ENCODE measurements around the gene DDX27.

DDX27 gene

DNA sequence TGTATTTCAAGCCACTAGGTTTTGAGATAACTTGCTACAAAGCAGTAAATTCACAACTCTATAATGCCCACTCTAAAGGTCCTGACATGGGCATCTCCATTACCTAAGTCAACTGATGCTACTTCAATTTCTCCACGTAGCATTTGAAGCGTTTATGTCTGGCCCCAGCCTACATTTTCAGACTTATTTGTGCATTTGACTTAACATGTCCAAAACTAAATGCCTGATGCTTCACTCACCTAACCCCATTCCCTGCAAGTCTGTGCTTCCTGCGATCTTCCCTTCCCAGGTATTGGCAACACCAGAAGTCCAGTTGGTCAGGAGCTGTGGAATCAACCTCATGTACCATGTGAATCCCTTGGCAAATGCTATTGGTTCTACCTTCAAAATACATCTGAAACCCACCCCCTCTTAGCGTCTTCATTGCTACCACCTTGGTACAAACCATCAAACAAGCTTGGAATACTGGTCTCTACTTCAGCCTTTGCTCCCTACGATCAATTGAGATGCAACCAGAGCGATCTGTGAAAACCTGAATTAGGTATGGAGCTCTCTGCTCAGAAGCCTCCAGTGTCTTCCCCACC, 71.5 kb downstream of the DDX27 start:
- no peak overlapping the region for H3K4me3 ChIP-seq (ENCODE audit: low read depth, low read length)
- DNase-seq (ENCODE audit: low read depth): no peak
- in situ Hi-C loops (cut with HindIII; ENCODE audit: low sequenced_read_pairs): no loop called here
- TF ChIP-seq, protein P1, sequence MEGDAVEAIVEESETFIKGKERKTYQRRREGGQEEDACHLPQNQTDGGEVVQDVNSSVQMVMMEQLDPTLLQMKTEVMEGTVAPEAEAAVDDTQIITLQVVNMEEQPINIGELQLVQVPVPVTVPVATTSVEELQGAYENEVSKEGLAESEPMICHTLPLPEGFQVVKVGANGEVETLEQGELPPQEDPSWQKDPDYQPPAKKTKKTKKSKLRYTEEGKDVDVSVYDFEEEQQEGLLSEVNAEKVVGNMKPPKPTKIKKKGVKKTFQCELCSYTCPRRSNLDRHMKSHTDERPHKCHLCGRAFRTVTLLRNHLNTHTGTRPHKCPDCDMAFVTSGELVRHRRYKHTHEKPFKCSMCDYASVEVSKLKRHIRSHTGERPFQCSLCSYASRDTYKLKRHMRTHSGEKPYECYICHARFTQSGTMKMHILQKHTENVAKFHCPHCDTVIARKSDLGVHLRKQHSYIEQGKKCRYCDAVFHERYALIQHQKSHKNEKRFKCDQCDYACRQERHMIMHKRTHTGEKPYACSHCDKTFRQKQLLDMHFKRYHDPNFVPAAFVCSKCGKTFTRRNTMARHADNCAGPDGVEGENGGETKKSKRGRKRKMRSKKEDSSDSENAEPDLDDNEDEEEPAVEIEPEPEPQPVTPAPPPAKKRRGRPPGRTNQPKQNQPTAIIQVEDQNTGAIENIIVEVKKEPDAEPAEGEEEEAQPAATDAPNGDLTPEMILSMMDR (IDR thresholded peaks at IDR 0.05; ENCODE audit: low read depth, low read length, missing control alignments): no peak

DNA sequence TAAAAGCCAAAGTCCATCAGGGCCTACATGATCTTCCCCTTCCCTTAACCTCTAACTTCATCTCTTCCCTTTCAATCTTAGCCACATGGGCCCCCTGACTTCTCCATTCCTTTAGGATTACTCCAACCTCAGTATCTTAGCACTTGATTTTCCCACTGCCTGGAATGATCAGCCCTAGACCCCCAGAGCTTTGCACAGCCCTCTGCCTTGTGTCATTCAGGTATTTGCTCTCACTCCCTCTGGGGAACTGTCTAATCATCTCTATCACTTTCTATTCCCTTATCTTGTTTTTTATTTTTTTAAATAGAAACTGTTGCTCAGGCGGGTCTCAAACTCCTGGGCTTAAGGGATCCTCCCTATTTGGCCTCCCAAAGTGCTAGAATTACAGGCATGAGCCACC, 72.0 kb downstream of the DDX27 start:
- TF ChIP-seq, protein P1 (IDR thresholded peaks at IDR 0.05; ENCODE audit: low read depth, low read length, missing control alignments): no peak
- no peak overlapping the region for H3K4me3 ChIP-seq (ENCODE audit: low read depth, low read length)
- in situ Hi-C loops (cut with HindIII; ENCODE audit: low sequenced_read_pairs): no loop called here
- DNase-seq (ENCODE audit: low read depth): no peak

DNA sequence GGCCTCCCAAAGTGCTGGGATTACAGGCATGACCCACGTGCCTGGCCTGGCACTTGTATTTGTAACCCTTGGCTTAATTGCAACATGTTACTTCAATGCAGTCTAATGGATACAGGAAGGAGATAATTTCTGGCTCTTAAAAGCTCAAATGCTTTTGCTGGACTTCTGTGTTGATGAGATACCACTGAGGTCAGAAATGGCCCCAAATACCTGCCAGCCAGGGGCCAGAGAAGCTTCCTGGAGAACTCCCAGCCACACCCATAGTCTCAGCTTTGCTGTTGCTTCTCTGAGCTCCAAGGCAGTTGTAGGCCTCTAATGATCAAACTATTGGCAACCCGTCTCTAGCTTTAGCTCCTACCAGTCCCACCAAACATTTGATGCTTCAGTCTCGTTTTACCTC, 72.8 kb downstream of the DDX27 start:
- in situ Hi-C loops (cut with HindIII; ENCODE audit: low sequenced_read_pairs): no loop called here
- no peak overlapping the region for H3K4me3 ChIP-seq (ENCODE audit: low read depth, low read length)
- no peak for DNase-seq (ENCODE audit: low read depth)
- TF ChIP-seq, protein P1 (IDR thresholded peaks at IDR 0.05; ENCODE audit: low read depth, low read length, missing control alignments): no peak

DNA sequence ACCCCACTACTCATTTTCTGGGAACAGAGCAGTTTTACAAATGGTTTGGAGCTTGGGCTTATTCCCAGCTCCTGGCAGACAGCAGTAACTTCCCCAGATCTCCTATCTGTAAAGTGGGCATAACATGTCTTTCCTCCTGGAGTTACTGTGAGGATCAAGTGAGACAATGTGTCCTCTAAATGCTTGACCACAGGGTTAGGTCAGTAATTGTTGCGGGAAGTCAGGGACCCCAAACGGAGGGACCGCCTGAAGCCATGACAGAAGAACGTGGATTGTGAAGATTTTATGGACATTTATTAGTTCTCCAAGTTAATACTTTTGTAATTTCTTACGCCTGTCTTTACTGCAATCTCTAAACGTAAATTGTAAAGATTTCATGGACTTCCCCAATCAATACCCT, 73.9 kb downstream of the DDX27 start:
- H3K4me3 ChIP-seq (ENCODE audit: low read depth, low read length): no peak overlapping the region
- in situ Hi-C loops (cut with HindIII; ENCODE audit: low sequenced_read_pairs): no loop called here
- TF ChIP-seq, protein P1 (IDR thresholded peaks at IDR 0.05; ENCODE audit: low read depth, low read length, missing control alignments): no peak
- DNase-seq (ENCODE audit: low read depth): no peak
